ENCODE data around the gene UTS2R. TPM values are rescaled to one million over a fixed set of nuclear protein-coding genes. Genes with fewer than 3 reads are reported as not detected.
A peak's percentile ranks its signal among the peaks of the same experiment; 100 is the strongest.

UTS2R gene
- total and polyA plus RNA-seq, 8 donors = not detected

GRCh38 chr17:82330322-82331239 is 41.0 kb upstream of the UTS2R start:
- 42 to 72% (median 49%) methylated on average over 16 to 28 of the region's 28 CpGs for WGBS, 5 donors
- H3K36me3 ChIP-seq = peaks cover 0 to 9% (median 4%) of the 10 kb centered on the region in 4 donors
- intact Hi-C loops (cut with DNase I; ENCODE audit: low total_unique reads) = no loop called here
- H3K4me3 ChIP-seq = peak overlapping the region in 1 of 4 donors; percentile 72
- no peak for TF ChIP-seq POLR2AphosphoS5 (IDR thresholded peaks at IDR 0.05)
- TF ChIP-seq POLR2A (IDR thresholded peaks at IDR 0.05) = no peak
- TF ChIP-seq CTCF (IDR thresholded peaks at IDR 0.05) = no peak
- no peak for TF ChIP-seq EP300 (IDR thresholded peaks at IDR 0.05)
- H3K27ac ChIP-seq = no peak overlapping the region
- peak in 1 of 2 donors; percentile 91 for DNase-seq
- peaks cover 43 to 76% (median 72%) of the 10 kb centered on the region in 4 donors for H3K4me1 ChIP-seq
- H3K27me3 ChIP-seq = no peaks in the 10 kb centered on the region
- H3K9me3 ChIP-seq = no peaks in the 10 kb centered on the region

- DNase-seq = no peak
- H3K9me3 ChIP-seq = no peaks in the 10 kb centered on the region
- intact Hi-C loops (cut with DNase I; ENCODE audit: low total_unique reads) = no loop called here
- peaks cover 0 to 8% (median 4%) of the 10 kb centered on the region in 4 donors for H3K36me3 ChIP-seq
- peaks cover 43 to 84% (median 80%) of the 10 kb centered on the region in 4 donors for H3K4me1 ChIP-seq
- peak overlapping the region in 1 of 4 donors; percentile 72 for H3K4me3 ChIP-seq
- H3K27me3 ChIP-seq = no peaks in the 10 kb centered on the region
- TF ChIP-seq CTCF (IDR thresholded peaks at IDR 0.05) (no peak), EP300 (IDR thresholded peaks at IDR 0.05) (no peak), POLR2A (IDR thresholded peaks at IDR 0.05) (no peak), POLR2AphosphoS5 (IDR thresholded peaks at IDR 0.05) (no peak)
- WGBS, 5 donors = 56 to 76% (median 66%) methylated on average over 21 to 25 of the region's 25 CpGs
- no peak overlapping the region for H3K27ac ChIP-seq
These were observed 40.1 kb upstream of the UTS2R start for GRCh38 chr17:82331345-82331939.

GRCh38 chr17:82332669-82333278 is 38.8 kb upstream of the UTS2R start:
- 6 to 14% (median 11%) methylated on average over 21 to 32 of the region's 32 CpGs for whole genome bisulfite sequencing, 5 donors
- peak overlapping the region; percentile 55 to 72 (median 65) for H3K4me3 ChIP-seq
- H3K27ac ChIP-seq = peak overlapping the region; percentile 65 to 94 (median 83)
- H3K27me3 ChIP-seq = no peaks in the 10 kb centered on the region
- H3K36me3 ChIP-seq = no peaks in the 10 kb centered on the region
- intact Hi-C loops (cut with DNase I; ENCODE audit: low total_unique reads) = no loop called here
- DNase-seq = peak; percentile 56 to 70
- peaks cover 43 to 88% (median 81%) of the 10 kb centered on the region in 4 donors for H3K4me1 ChIP-seq
- TF ChIP-seq CTCF (IDR thresholded peaks at IDR 0.05) = no peak
- TF ChIP-seq POLR2AphosphoS5 (IDR thresholded peaks at IDR 0.05) = peak in 1 of 3 donors; percentile 24
- H3K9me3 ChIP-seq = no peaks in the 10 kb centered on the region

Data from stomach (tissue), 9 donors.